COLO668 (cell line): ENCODE results near the gene SRR.
A peak's percentile ranks its signal among the peaks of the same experiment; 100 is the strongest.

ENCODE experiments used
- DNase-seq: peaks from one replicate; lab custom pipeline; 2025; ENCODE audit not compliant: unreplicated experiment; lab: John Stamatoyannopoulos, UW

SRR gene

DNA sequence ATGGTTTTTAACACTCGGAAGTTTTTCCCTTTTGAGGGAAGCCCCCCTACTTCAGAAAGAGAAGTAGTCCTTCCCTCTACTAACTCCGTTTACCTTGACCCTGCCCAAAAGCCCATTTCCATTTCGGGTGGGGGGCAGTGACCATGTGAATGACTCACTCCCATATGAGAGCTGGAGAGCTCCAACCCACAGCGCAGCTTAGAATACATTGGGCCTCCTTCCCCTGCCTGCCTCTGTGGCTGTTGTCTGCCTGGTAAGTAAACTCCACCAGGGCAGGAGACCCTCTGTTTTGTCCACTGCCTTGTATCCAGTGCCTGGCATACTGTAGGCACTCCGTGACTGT lies 34.5 kb downstream of the SRR start:
- no peak for DNase-seq

DNA sequence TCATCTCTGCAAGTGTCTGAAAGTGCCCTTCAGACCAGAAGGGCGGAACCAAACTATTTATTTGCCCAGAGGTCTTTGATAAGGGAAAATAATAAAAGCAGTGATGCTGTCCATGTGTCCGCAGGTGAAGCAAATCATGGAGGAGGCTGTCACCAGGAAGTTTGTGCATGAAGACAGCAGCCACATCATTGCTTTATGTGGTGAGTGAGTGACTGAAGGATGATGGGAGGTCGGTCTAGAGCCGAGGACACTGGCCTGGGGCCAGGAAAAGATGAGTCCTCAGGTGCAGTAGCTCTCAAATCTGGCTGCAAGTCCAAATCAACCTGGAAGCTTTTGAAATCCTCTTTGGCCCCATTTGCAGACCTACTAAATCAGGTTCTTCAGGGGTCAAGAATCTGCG lies 39.7 kb downstream of the SRR start:
- DNase-seq: no peak

DNA sequence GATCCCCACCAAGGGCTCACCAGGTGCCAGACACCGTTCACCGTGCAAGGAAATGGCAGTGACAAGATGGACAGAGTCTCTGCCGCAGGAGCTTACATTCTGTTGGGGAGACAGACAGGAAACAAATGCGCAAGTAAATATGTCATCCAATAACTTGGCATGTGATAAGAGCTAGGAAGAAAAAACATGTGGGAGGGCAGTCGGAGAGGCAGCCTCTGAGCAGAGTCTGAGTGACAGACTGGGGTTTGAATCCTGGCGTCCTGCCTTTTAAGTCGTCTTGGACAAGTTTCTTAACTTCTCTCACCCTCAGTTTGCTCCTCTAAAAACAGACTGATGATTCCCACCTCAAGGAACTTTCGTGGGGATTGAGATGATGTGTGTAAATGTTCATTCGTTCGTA lies 40.8 kb downstream of the SRR start:
- no peak for DNase-seq

GRCh38 chr17:2346475-2346874 lies 42.7 kb downstream of the SRR start:
- no peak for DNase-seq

DNA sequence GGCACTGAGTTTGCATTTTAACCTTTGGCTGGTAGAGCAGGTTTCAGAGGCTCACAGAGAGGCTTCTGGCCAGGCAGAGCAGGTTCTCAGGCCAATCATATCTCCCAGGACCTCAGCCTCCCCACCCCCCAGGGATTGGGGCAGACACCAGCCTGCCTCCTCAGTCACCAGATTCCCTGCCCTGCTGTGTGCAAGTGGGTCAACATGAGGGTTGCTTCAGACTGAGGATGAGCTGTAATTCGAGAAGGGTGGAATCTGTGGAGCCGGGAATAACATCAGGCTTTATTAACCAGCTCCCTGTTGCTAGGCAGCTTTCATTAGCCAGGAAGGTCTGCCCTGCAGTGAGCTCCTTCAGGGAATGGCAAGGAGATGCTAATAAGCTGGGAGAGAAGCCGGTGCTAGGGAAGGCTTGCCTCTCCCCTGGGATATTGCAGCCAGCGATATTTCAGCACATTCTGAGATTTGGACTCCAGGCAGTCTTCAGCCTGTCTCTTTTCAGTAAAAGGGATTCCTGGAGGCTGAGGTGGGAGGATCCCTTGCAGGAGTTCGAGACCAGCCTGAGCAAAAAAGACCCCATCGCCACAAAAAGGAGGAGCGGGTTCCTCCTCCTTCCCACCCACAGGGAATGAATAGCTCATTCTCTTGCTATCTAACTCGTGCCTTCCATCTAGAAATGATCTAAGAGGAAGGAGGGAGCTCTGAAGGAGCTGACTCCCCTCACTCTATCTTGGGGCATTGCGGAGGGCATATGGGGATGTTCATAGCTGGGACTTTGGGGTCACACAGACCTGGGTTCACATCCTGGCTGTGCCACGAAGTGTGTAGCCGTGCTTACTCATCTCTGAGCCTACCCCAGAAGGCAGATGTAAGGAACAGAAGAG lies 44.3 kb downstream of the SRR start:
- peak; percentile 86 for DNase-seq

DNA sequence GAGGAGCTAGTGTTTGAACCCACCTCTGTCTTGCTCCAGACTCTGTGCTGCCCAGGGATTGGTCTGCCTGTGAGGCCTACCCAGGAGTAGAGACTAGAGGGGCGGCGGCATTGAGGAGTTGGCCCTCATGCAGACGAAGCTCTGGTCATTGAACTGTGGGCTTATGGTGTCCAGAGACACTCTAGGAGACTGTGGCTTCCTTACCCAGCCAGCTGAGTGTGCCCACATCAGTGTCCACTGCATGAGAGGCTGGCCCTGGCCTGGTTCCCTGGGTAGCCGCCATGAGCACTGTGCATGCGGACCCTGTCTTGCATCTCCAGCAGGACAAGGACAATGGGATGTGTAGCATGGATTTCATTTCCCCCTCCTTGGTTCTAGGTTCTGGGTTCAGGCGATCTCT lies 47.5 kb downstream of the SRR start:
- no peak for DNase-seq

GRCh38 chr17:2354311-2354710 lies 50.6 kb downstream of the SRR start:
- DNase-seq: no peak

DNA sequence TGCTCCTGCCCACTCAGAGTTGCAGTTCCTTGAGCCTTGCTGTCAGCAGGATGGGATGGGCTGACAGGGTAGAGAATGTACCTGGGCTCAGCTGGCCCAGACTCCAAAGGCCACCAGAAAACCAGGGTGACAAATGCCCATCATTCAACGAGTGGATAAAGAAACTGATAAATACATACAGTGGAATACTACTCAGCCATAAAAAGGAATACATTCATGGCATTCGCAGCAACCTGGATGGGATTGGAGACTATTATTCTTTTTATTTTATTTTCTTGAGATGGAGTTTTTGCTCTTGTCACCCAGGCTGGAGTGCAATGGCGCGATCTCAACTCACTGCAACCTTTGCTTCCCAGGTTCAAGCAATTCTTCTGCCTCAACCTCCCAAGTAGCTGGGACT lies 53.5 kb downstream of the SRR start:
- DNase-seq: no peak

DNA sequence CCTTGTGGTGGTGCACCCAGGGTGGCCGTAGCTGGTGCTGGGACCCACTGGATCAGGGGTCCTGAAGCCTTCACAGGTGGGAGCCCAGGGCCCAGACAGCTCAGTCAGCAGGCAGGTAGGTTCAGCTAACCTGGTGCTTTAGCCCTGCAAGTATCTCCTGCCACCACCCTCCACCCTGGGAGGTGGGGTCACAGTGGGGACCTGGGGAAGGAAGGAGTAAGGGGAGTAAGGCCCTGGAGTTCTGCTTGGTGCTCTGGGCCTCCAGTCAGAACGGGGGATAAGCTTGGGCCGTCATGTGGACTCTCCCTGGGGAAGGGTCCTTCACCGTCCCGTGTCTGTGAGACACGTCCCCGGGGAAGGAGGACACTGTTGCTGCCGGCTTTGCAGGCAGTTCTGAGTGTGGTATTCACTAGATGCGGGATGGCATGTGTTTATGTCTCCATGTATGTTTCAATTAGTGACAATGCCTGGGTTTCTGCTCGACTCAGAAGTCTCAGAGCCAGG lies 54.2 kb downstream of the SRR start:
- DNase-seq: no peak

DNA sequence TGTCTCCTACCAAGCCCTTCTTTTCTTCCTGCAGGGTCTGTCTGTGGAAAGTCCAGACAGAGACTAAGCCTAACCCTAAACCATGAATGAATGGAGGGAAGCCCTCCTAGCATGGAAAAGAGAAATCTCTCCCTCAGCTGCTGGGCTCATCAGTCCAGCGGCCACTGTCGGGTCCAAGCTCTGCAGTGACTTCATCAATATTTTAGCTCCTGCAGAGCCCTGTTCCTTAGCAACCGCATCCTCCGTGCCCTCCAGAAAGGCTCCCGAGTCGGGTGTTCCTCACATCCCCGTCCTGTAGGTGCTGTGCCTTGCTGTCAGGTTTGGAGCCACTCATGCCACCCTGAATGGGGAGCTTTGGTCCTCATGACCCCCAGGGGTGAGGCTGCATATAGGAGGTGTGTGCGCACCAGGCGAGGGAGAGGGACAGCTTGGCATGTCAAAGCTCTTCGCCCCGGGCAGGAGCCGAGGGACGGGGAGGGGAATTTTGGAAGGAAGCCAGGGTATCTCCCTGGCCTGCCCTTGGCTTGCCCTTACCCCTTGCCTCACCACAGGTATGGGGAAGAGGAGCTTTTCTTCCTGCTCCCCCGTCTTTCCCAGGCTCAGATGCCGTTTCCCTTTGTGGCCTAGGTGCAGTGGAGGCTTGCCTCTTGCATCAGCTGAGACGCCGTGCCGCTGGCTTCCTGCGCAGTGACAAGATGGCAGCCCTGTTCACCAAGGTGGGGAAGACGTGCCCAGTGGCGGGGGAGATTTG lies 57.4 kb downstream of the SRR start:
- peak; percentile 15 for DNase-seq

GRCh38 chr17:2362016-2362415 lies 58.3 kb downstream of the SRR start:
- no peak for DNase-seq

- DNase-seq: no peak
These were observed 58.7 kb downstream of the SRR start for GRCh38 chr17:2362416-2362815.

GRCh38 chr17:2362881-2363280 lies 59.1 kb downstream of the SRR start:
- DNase-seq: no peak

DNA sequence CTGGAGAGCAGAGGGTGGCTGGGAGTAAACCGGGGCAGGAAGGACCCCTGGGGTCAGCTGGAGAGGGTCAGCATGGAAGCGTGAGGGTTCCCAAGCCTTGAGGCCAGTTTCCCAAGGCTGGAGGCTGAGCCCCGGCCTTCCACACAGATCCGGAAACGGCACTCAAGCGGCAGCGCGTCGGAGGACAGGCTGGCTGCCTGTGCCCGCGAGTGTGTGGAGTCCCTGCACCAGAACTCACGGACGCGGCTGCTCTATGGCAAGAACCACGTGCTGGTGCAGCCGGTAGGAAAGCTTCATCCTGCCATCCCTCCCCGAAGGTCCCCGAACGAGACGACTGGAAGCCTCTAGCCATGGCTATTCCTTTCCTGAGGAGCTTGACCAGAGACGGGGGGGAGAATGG lies 59.6 kb downstream of the SRR start:
- no peak for DNase-seq

DNA sequence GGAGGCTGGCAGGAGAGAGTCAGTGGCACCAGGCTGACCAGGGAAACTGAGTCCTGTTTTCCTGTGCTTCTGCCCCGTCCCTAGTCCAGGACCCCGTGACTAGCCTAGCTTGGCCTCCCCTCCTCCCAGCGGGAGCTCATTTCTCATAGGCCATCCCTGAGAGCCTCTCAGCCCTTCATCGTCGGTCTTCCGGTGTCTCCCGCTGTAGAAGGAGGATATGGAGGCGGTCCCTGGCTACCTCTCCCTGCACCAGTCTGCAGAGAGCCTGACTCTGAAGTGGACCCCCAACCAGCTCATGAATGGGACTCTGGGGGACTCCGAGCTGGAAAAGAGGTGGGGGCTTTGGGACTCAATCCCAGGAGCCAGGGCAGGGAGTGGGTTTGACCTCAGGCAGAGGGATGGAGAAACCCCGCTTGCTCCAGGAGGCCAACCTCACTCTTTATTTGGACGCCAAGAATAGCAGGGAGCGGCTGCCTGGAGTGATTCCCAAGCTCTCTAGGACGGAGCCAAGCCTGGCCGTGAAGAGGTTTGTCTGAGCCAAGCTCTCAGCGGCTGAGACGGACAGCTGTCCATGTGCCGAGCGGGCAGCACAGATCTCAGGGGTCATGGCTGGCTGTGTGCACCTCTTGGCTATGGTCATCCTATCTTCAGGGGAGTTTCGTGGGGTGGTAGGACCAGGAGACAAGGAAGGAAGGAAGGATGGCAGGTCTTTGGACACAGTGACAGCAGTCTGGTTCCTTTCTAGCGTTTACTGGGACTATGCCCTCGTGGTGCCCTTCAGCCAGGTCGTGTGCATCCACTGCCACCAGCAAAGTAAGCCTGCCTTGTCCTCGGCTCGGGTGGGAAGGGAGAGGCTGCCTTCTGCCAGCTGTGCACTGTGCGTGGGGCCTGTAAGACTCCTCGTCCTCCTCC lies 60.4 kb downstream of the SRR start:
- no peak for DNase-seq

DNA sequence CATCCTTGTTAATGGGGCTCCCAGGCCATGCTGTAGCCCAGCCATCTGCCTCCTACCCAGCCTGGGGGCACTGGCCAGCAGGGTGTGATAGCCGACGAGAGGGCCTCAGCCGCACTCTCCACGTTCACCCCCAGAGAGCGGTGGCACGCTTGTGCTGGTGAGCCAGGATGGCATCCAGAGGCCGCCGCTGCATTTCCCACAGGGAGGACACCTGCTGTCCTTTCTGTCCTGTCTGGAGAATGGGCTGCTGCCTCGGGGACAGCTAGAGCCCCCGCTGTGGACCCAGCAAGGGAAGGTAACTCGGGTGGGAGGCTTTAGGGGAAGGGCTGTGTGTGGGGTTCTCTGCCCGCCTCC lies 61.0 kb downstream of the SRR start:
- no peak for DNase-seq

DNA sequence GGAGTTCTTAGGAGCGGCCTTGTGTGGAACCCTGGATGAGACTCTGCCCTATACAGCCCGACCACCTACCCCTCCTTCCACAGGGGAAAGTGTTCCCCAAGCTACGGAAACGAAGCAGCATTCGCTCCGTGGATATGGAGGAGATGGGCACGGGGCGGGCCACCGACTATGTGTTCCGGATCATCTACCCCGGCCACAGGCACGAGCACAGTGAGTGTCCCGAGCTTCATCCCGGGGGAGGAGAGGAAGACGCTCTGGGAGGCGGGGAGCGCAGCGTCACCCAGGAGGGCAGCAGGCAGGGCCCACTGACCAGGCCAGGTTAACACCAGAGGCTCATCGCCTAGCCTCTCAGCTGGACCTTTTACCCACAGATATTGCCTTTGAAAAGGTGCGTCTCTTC lies 61.4 kb downstream of the SRR start:
- DNase-seq: no peak

- DNase-seq: peak; percentile 2
These were observed 63.2 kb downstream of the SRR start for GRCh38 chr17:2366747-2367494.

GRCh38 chr17:2368359-2368758 lies 64.6 kb downstream of the SRR start:
- no peak for DNase-seq

GRCh38 chr17:2369039-2369438 lies 65.3 kb downstream of the SRR start:
- no peak for DNase-seq
